H1 (cell line): ENCODE results near the gene SLIT3. TPM values are rescaled to one million over a fixed set of nuclear protein-coding genes. Genes with fewer than 3 reads are reported as not detected.

Experiments
- CTCF ChIA-PET: fragments of 300-600 bp; sonication (Branson Sonifier 250); formaldehyde crosslinking; loops from one replicate; lab custom pipeline; 2021; ENCODE audit not compliant: partially characterized antibody; lab: Charles Lee
- POLR2A ChIA-PET: fragments of 300-600 bp; sonication (Branson Sonifier 250); formaldehyde crosslinking; loops from one replicate; lab custom pipeline; 2021; ENCODE audit warnings: inconsistent platforms; ENCODE audit not compliant: partially characterized antibody; lab: Charles Lee
- DNase-seq, 2 experiments: peaks; one replicate each; pipeline versions ENCODE4 v3.0.0 to v3.0.0-alpha.2; 2010 to 2022; ENCODE audit warnings: low spot score in 2 of 2, low read depth in 1 of 2, mixed read lengths in 1 of 2
- FAIRE-seq: peaks from 2 replicates; lab custom pipeline; 2011; peaks lifted over from hg19 to GRCh38; lab: Jason Lieb, UNC
- H2AFZ ChIP-seq: 2 replicates; pipeline ENCODE4 v1.8.1; 2012; ENCODE audit warnings: low read length, inconsistent platforms
- H2AK5ac ChIP-seq: 2 replicates; pipeline ENCODE4 v1.6.1; 2013; ENCODE audit warnings: low read depth, low read length
- H2BK120ac ChIP-seq: replicated peaks from 2 replicates; pipeline ENCODE3; 2013; ENCODE audit warnings: low read depth, low read length, inconsistent platforms
- H2BK12ac ChIP-seq: 2 replicates; pipeline ENCODE4 v1.6.1; 2013; ENCODE audit warnings: low read depth, low read length
- H2BK15ac ChIP-seq: 2 replicates; pipeline ENCODE4 v1.6.1; 2013; ENCODE audit warnings: low read length
- H2BK20ac ChIP-seq: 2 replicates; pipeline ENCODE4 v1.6.1; 2013; ENCODE audit warnings: low read length
- H2BK5ac ChIP-seq: 2 replicates; pipeline ENCODE4 v1.6.1; 2013; ENCODE audit warnings: low read depth, low read length
- H3K14ac ChIP-seq: 2 replicates; pipeline ENCODE4 v1.6.1; 2013; ENCODE audit warnings: inconsistent platforms; ENCODE audit not compliant: insufficient read length
- H3K18ac ChIP-seq: 2 replicates; pipeline ENCODE4 v1.6.1; 2013; ENCODE audit warnings: low read length; ENCODE audit errors: extremely low read depth
- H3K23ac ChIP-seq: 2 replicates; pipeline ENCODE4 v1.6.1; 2013; ENCODE audit warnings: inconsistent platforms; ENCODE audit not compliant: insufficient read length
- H3K23me2 ChIP-seq: 2 replicates; pipeline ENCODE4 v1.6.1; 2013; ENCODE audit warnings: low read depth, low read length
- H3K27ac ChIP-seq: 2 replicates; pipeline ENCODE4 v1.6.1; 2011; ENCODE audit warnings: low read depth, low read length, inconsistent platforms
- H3K27me3 ChIP-seq, 4 experiments: replicated peaks in 1 of 4; 1 replicate in 1 of 4; 2 replicates in 3 of 4; pipeline versions ENCODE4 v1.6.1 to v1.8.1; 2011 to 2013; ENCODE audit warnings: low read length in 3 of 4, mild to moderate bottlenecking in 3 of 4, inconsistent platforms in 2 of 4, mixed read lengths in 2 of 4, moderate library complexity in 1 of 4; ENCODE audit not compliant: control insufficient read depth in 3 of 4, insufficient read depth in 3 of 4; ENCODE audit errors: extremely low read depth in 1 of 4
- H3K36me3 ChIP-seq, 4 experiments: 2 replicates each; pipeline versions ENCODE4 v1.6.1 to v1.8.1; 2011 to 2013; ENCODE audit warnings: mild to moderate bottlenecking in 4 of 4, low read length in 3 of 4, moderate library complexity in 2 of 4, control low read depth in 1 of 4, inconsistent platforms in 1 of 4; ENCODE audit not compliant: insufficient read depth in 4 of 4, control insufficient read depth in 2 of 4
- H3K4ac ChIP-seq: replicated peaks from 2 replicates; pipeline ENCODE3; 2013; ENCODE audit warnings: low read length, low read depth, mixed read lengths, inconsistent platforms; ENCODE audit not compliant: insufficient read length
- H3K4me1 ChIP-seq, 4 experiments: replicated peaks in 1 of 4; 1 replicate in 1 of 4; 2 replicates in 3 of 4; pipeline versions ENCODE4 v1.6.1 to v1.8.1; 2011 to 2013; ENCODE audit warnings: low read length in 3 of 4, inconsistent platforms in 2 of 4, mixed read lengths in 1 of 4; ENCODE audit not compliant: insufficient read depth in 4 of 4, control insufficient read depth in 3 of 4
- H3K4me2 ChIP-seq, 2 experiments: 2 replicates each; pipeline versions ENCODE4 v1.6.1 to v1.8.1; 2011 to 2013; ENCODE audit warnings: low read depth in 2 of 2, low read length in 2 of 2, control low read depth in 1 of 2, inconsistent platforms in 1 of 2, mild to moderate bottlenecking in 1 of 2; ENCODE audit not compliant: insufficient read depth in 1 of 2
- H3K4me3 ChIP-seq, 4 experiments: fragments of 200-600, 300-600 bp in 1 of 4; sonication (generic), shearing (Covaris generic), sonication (Bioruptor Twin) in 1 of 4; 2 replicates each; pipeline versions ENCODE4 v1.5.1 to v1.8.1; 2011 to 2016; ENCODE audit warnings: low read length in 4 of 4, low read depth in 3 of 4, control low read depth in 2 of 4, inconsistent platforms in 2 of 4, mild to moderate bottlenecking in 2 of 4, mixed read lengths in 1 of 4, moderate library complexity in 1 of 4; ENCODE audit not compliant: insufficient read depth in 2 of 4; ENCODE audit errors: extremely low read depth in 1 of 4
- H3K56ac ChIP-seq: replicated peaks from 2 replicates; pipeline ENCODE3; 2013; ENCODE audit warnings: low read depth, mild to moderate bottlenecking, mixed read lengths, low read length, inconsistent platforms; ENCODE audit not compliant: insufficient read length
- H3K79me1 ChIP-seq: 2 replicates; pipeline ENCODE4 v1.6.1; 2013; ENCODE audit warnings: low read depth, low read length, control low read depth
- H3K79me2 ChIP-seq, 2 experiments: 2 replicates each; pipeline versions ENCODE4 v1.6.1 to v1.8.1; 2012 to 2013; ENCODE audit warnings: low read length in 2 of 2, mild to moderate bottlenecking in 2 of 2, inconsistent platforms in 1 of 2; ENCODE audit not compliant: insufficient read depth in 2 of 2, control insufficient read depth in 1 of 2
- H3K9ac ChIP-seq, 4 experiments: replicated peaks in 1 of 4; 1 replicate in 1 of 4; 2 replicates in 3 of 4; pipeline versions ENCODE4 v1.6.1 to v1.8.1; 2011 to 2013; ENCODE audit warnings: low read depth in 3 of 4, low read length in 3 of 4, control low read depth in 2 of 4, mild to moderate bottlenecking in 2 of 4, moderate library complexity in 2 of 4, inconsistent platforms in 1 of 4; ENCODE audit errors: extremely low read depth in 1 of 4
- H3K9me3 ChIP-seq, 2 experiments: 2 replicates each; pipeline versions ENCODE4 v1.6.1 to v1.8.1; 2012 to 2013; ENCODE audit warnings: mild to moderate bottlenecking in 2 of 2, moderate library complexity in 2 of 2, control low read depth in 1 of 2, inconsistent platforms in 1 of 2, low read depth in 1 of 2, low read length in 1 of 2, mixed read lengths in 1 of 2; ENCODE audit not compliant: insufficient read depth in 2 of 2
- H4K20me1 ChIP-seq, 2 experiments: replicated peaks in 1 of 2; 2 replicates each; pipeline versions ENCODE3 to v1.8.1; 2011 to 2013; ENCODE audit warnings: inconsistent platforms in 2 of 2, low read length in 2 of 2, mild to moderate bottlenecking in 1 of 2; ENCODE audit not compliant: insufficient read depth in 2 of 2, control insufficient read depth in 1 of 2
- H4K5ac ChIP-seq: 2 replicates; pipeline ENCODE4 v1.6.1; 2013; ENCODE audit warnings: low read length, low read depth, mixed read lengths, inconsistent platforms; ENCODE audit not compliant: insufficient read length
- H4K8ac ChIP-seq: 2 replicates; pipeline ENCODE4 v1.8.0; 2013; ENCODE audit warnings: mild to moderate bottlenecking, moderate library complexity, low read length, inconsistent platforms; ENCODE audit not compliant: insufficient read depth; ENCODE audit errors: extremely low read depth
- H4K91ac ChIP-seq: replicated peaks from 2 replicates; pipeline ENCODE3; 2013; ENCODE audit warnings: low read length, mixed read lengths, inconsistent platforms; ENCODE audit not compliant: insufficient read length
- BACH1 ChIP-seq: IDR thresholded peaks from 2 replicates; pipeline ENCODE4 v1.6.1; 2012; ENCODE audit warnings: low read length, improper control_type of control experiment
- CHD1 ChIP-seq: IDR thresholded peaks from 2 replicates; pipeline ENCODE4 v1.6.1; 2012; ENCODE audit warnings: low read depth, low read length, improper control_type of control experiment
- CHD2 ChIP-seq: IDR thresholded peaks from 2 replicates; pipeline ENCODE4 v1.6.1; 2012; ENCODE audit warnings: low read length, improper control_type of control experiment
- EGR1 ChIP-seq: IDR thresholded peaks from 2 replicates; pipeline ENCODE4 v1.6.1; 2011; ENCODE audit warnings: low read depth, low read length, borderline replicate concordance
- EZH2 ChIP-seq: fragments of 200-600 bp; sonication (generic); IDR thresholded peaks from 2 replicates; pipeline ENCODE4 v1.7.1; 2012; ENCODE audit warnings: low read depth, mild to moderate bottlenecking, moderate library complexity, low read length, inconsistent platforms; ENCODE audit not compliant: severe bottlenecking
- GABPA ChIP-seq: IDR thresholded peaks from 2 replicates; pipeline ENCODE4 v1.6.1; 2011; ENCODE audit warnings: mild to moderate bottlenecking, low read length, moderate library complexity, borderline replicate concordance; ENCODE audit not compliant: insufficient read depth
- KDM1A ChIP-seq: fragments of 200-600, 300-600 bp; sonication (generic); IDR thresholded peaks from 2 replicates; pipeline ENCODE4 v1.7.1; 2016; ENCODE audit warnings: mild to moderate bottlenecking, low read length, borderline replicate concordance
- KDM5A ChIP-seq: fragments of 200-600 bp; IDR thresholded peaks from 2 replicates; pipeline ENCODE4 v1.7.1; 2012; ENCODE audit warnings: mild to moderate bottlenecking, low read length, inconsistent platforms, mixed read lengths
- POU5F1 ChIP-seq: IDR thresholded peaks from 2 replicates; pipeline ENCODE4 v1.6.1; 2011; ENCODE audit warnings: low read depth, mild to moderate bottlenecking, low read length, moderate library complexity
- RBBP5 ChIP-seq: IDR thresholded peaks from 2 replicates; pipeline ENCODE4 v1.7.1; 2012; ENCODE audit warnings: low read depth, mild to moderate bottlenecking, inconsistent platforms, low read length, moderate library complexity, borderline replicate concordance
- SIRT6 ChIP-seq: IDR thresholded peaks from one replicate; pipeline ENCODE4 v1.7.1; 2012; ENCODE audit warnings: low read length, inconsistent platforms
- SP2 ChIP-seq: IDR thresholded peaks from 2 replicates; pipeline ENCODE4 v1.6.1; 2012; ENCODE audit warnings: mild to moderate bottlenecking, low read length, inconsistent platforms
- TAF7 ChIP-seq: optimal IDR thresholded peaks from 2 replicates; pipeline ENCODE3; 2011; ENCODE audit warnings: low read depth, mild to moderate bottlenecking, inconsistent platforms, low read length, moderate library complexity, borderline replicate concordance
- WGBS, 2 experiments: shearing (Covaris generic) in 1 of 2; methylation state at CpG; one replicate each; pipeline versions ENCODE4 v1.1.6 to v1.1.7; 2013 to 2015; ENCODE audit warnings: low lambda C conversion rate in 2 of 2, mixed read lengths in 2 of 2, inconsistent platforms in 1 of 2, low coverage in 1 of 2, missing lambda C conversion rate in 1 of 2; ENCODE audit not compliant: insufficient replicate concordance in 2 of 2, insufficient coverage in 1 of 2, insufficient read length in 1 of 2; ENCODE audit errors: extremely low coverage in 1 of 2, missing lambda C conversion rate in 1 of 2; 5-methylcytosine and 5-hydroxymethylcytosine counted together
- polyA plus RNA-seq, 7 experiments: library from polyadenylated mRNA; depleted of rRNA in 3 of 7; stranded (reverse) in 5 of 7; unstranded in 2 of 7; fragments of >200 nt in 5 of 7; fragments of 200-250 nt in 2 of 7; gene quantifications; 1 replicate in 5 of 7; 2 replicates in 1 of 7; 4 replicates in 1 of 7; pipeline versions ENCODE4 v1.2.1 to v1.2.3, GENCODE V29; 2011 to 2013; ENCODE audit warnings: missing spikeins in 2 of 7, mixed read lengths in 2 of 7
- total RNA-seq: library from RNA; stranded (reverse); fragmentation: NEBNext Ultra II Directional; extraction: Animal tissue kit (Norgen Biotek cat#: 25700); gene quantifications from 2 replicates; pipeline ENCODE4 v1.2.1, GENCODE V29; 2021
- TF ChIP-seq, protein P1 (sequence below): IDR thresholded peaks from 2 replicates; pipeline ENCODE4 v1.6.1; 2011; ENCODE audit warnings: low read depth, mild to moderate bottlenecking, low read length; ENCODE audit not compliant: insufficient read depth

SLIT3 gene
- total and polyA plus RNA-seq, 2 of the 8 experiments (the other 6 are each of a cell fraction or from before 2014, with no cell fraction given), result 1.1 to 1.2 TPM

DNA sequence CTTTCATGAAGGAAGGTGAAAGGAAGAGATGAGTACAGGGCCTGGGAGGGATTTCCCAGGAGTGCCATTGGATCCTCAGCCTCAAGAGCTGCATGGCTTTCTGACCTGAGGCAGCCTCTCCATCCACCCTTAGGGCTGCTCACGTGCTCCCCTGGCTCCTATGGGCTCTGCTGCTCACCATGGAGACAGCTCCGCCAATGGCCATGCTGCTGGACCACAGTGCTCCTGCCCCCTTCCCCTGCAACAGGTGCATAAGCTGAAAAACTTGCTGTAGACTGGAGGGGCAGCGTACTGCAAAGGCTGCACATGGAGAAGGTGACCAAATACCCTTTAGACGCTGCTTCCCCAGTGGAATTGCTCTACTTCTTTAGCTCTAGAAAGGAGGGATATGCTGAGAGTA, 609.0 kb downstream of the SLIT3 start:
- no peak for DNase-seq
- POLR2A ChIA-PET, result no interaction called here
- no peak overlapping the region for H3K9ac ChIP-seq

More for the DNA sequence above, 609.0 kb downstream of the SLIT3 start:
- Histone ChIP-seq H3K9me3 (no peaks in the 10 kb centered on the region), H2BK120ac (no peak overlapping the region), H3K4ac (no peak overlapping the region), H3K36me3 (no peaks in the 10 kb centered on the region), H3K4me1 (no peaks in the 10 kb centered on the region), H2AK5ac (no peak overlapping the region), H2BK12ac (no peak overlapping the region), H3K4me3 (no peak overlapping the region), H3K56ac (no peak overlapping the region), H2BK15ac (no peak overlapping the region), H4K91ac (no peak overlapping the region), H2AFZ (no peak overlapping the region), H3K4me2 (no peak overlapping the region), H2BK5ac (no peak overlapping the region), H4K5ac (no peak overlapping the region), H2BK20ac (no peak overlapping the region), H3K79me1 (no peaks in the 10 kb centered on the region), H3K18ac (no peak overlapping the region), H3K27ac (no peak overlapping the region), H4K20me1 (no peaks in the 10 kb centered on the region), H3K27me3 (no peaks in the 10 kb centered on the region), H4K8ac (no peak overlapping the region), H3K23ac (no peak overlapping the region), H3K23me2 (no peaks in the 10 kb centered on the region), H3K79me2 (no peaks in the 10 kb centered on the region), H3K14ac (no peak overlapping the region)
- TF ChIP-seq CHD2, result no peak
- no peak for TF ChIP-seq KDM5A
- no peak for TF ChIP-seq EZH2
- no peak for TF ChIP-seq EGR1
- TF ChIP-seq POU5F1, result no peak
- TF ChIP-seq BACH1, result no peak
- no peak for TF ChIP-seq SIRT6
- TF ChIP-seq KDM1A, result no peak
- TF ChIP-seq GABPA, result no peak
- TF ChIP-seq, protein P1, sequence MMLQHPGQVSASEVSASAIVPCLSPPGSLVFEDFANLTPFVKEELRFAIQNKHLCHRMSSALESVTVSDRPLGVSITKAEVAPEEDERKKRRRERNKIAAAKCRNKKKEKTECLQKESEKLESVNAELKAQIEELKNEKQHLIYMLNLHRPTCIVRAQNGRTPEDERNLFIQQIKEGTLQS, result no peak
- no peak for TF ChIP-seq CHD1
- no peak for TF ChIP-seq RBBP5
- TF ChIP-seq TAF7, result no peak
- no peak for TF ChIP-seq SP2
- CTCF ChIA-PET, result interaction anchor here (1.1 to 11.9 kb wide), 4 partner anchors 12 to 255 kb away, joined by 3 to 89 read pairs (median 7); no protein-coding TSS in a partner anchor
- FAIRE-seq, result no peak
- 89% methylated on average over 4 of the region's 4 CpGs; no CpG with 5 or more reads in 1 of the 2 experiments for WGBS, 2 experiments
